Transverse colon (tissue), 4 donors: ENCODE results near the gene TRIP11. TPM values are rescaled to one million over a fixed set of nuclear protein-coding genes. Genes with fewer than 3 reads are reported as not detected.

ENCODE experiments used
- DNase-seq: peaks from one replicate; pipeline ENCODE4 v3.0.0-alpha.2; 2019
- H3K27ac ChIP-seq, 4 donors: fragments of 200-600 bp; sonication (generic); 2 replicates each; pipeline ENCODE4 v1.5.1; 2016 to 2018; ENCODE audit warnings: inconsistent platforms in 4 of 4
- H3K27me3 ChIP-seq: fragments of 200-600 bp; sonication (generic); 2 replicates; pipeline ENCODE4 v1.5.1; 2017; ENCODE audit warnings: inconsistent platforms
- H3K36me3 ChIP-seq, 4 donors: fragments of 200-600 bp; sonication (generic); 2 replicates each; pipeline ENCODE4 v1.5.1; 2017 to 2019; ENCODE audit warnings: inconsistent platforms in 4 of 4
- H3K4me1 ChIP-seq, 4 donors: fragments of 200-600 bp; sonication (generic); 2 replicates each; pipeline ENCODE4 v1.5.1; 2017 to 2020; ENCODE audit warnings: inconsistent platforms in 4 of 4
- H3K4me3 ChIP-seq, 4 donors: fragments of 200-600 bp; sonication (generic); 1 replicate in 1 of 4; 2 replicates in 3 of 4; pipeline versions ENCODE4 v1.5.1 to v1.6.1; 2017 to 2019; ENCODE audit warnings: inconsistent platforms in 4 of 4
- H3K9me3 ChIP-seq, 2 donors: fragments of 200-600 bp; sonication (generic); 2 replicates each; pipeline ENCODE4 v1.5.1; 2017 to 2019; ENCODE audit warnings: inconsistent platforms in 2 of 2
- CTCF ChIP-seq, 5 experiments: fragments of 200-600 bp in 3 of 5; fragments of 450-650 bp in 2 of 5; sonication (generic) in 3 of 5; IDR thresholded peaks; 1 replicate in 2 of 5; 2 replicates in 3 of 5; pipeline ENCODE4 v1.5.1; 2016 to 2017; ENCODE audit warnings: antibody characterized with exemption in 5 of 5, inconsistent platforms in 3 of 5, mild to moderate bottlenecking in 2 of 5, moderate library complexity in 1 of 5
- EP300 ChIP-seq: sonication (generic); formaldehyde crosslinking; IDR thresholded peaks from one replicate; pipeline ENCODE4 v1.6.1; 2017; ENCODE audit warnings: antibody characterized with exemption, low read depth
- POLR2A ChIP-seq: fragments of 450-650 bp; IDR thresholded peaks from one replicate; pipeline ENCODE4 v1.6.1; 2016; ENCODE audit warnings: antibody characterized with exemption, mild to moderate bottlenecking, moderate library complexity
- POLR2AphosphoS5 ChIP-seq, 3 donors: sonication (generic); formaldehyde crosslinking; IDR thresholded peaks; one replicate each; pipeline ENCODE4 v1.6.1; 2016; ENCODE audit warnings: antibody characterized with exemption in 3 of 3
- WGBS, 2 donors: methylation state at CpG; one replicate each; pipeline ENCODE4 v1.1.5; 2018; ENCODE audit warnings: low coverage in 1 of 2; 5-methylcytosine and 5-hydroxymethylcytosine counted together
- in situ Hi-C, 4 donors: fragments of 200-750 bp; cut with MboI; loops; one replicate each; pipeline versions ENCODE4 v1.15.0 to v1.15.1; 2017; ENCODE audit warnings: low sequenced_read_pairs in 3 of 4, low pct_ligation_motif_present in 1 of 4, low pct_unique_long_range_greater_than_20kb in 1 of 4
- intact Hi-C: fragments of 100-400 bp; cut with DNase I; formaldehyde crosslinking; loops from one replicate; pipeline ENCODE4 v1.15.1; 2023; ENCODE audit warnings: low total_unique reads
- total RNA-seq, 4 donors: library from RNA; depleted of rRNA; stranded (reverse); fragments of >200 nt; gene quantifications; one replicate each; pipeline ENCODE4 v1.1.0, GENCODE V29; 2016

TRIP11 gene
- total RNA-seq, 4 donors from 2014 or later, result 14.2 to 45.6 (median 34.1) TPM

GRCh38 chr14:91920526-91920925 lies 119.3 kb downstream of the TRIP11 start:
- in situ Hi-C loops (loop anchor here in 1 of 4 donors (25.0 kb wide), 1 partner anchor 258 kb away; no protein-coding TSS in a partner anchor), intact Hi-C loops (no loop called here)
- 77% methylated on average over 3 of the region's 3 CpGs; no CpG with 5 or more reads in 1 of the 2 donors for WGBS, 2 donors
- Histone ChIP-seq H3K4me3 (no peak overlapping the region), H3K9me3 (no peaks in the 10 kb centered on the region), H3K27me3 (no peaks in the 10 kb centered on the region), H3K4me1 (peaks cover 0 to 14% (median 2%) of the 10 kb centered on the region in 4 donors), H3K36me3 (no peaks in the 10 kb centered on the region), H3K27ac (no peak overlapping the region)
- TF ChIP-seq POLR2A, result no peak
- TF ChIP-seq EP300, result no peak
- no peak for TF ChIP-seq POLR2AphosphoS5 (IDR thresholded peaks at IDR 0.05)
- TF ChIP-seq CTCF (IDR thresholded peaks at IDR 0.05), result no peak
- DNase-seq, result no peak

- peaks cover 0 to 14% (median 2%) of the 10 kb centered on the region in 4 donors for H3K4me1 ChIP-seq
- in situ Hi-C loops (loop anchor here in 3 of 4 donors (10.0 to 25.0 kb wide), 2 partner anchors 258 to 265 kb away; no protein-coding TSS in a partner anchor), intact Hi-C loops (loop anchor here (10.0 kb wide), 1 partner anchor 265 kb away; no protein-coding TSS in a partner anchor)
- H3K27me3 ChIP-seq, result no peaks in the 10 kb centered on the region
- no peak overlapping the region for H3K4me3 ChIP-seq
- H3K9me3 ChIP-seq, result no peaks in the 10 kb centered on the region
- no peaks in the 10 kb centered on the region for H3K36me3 ChIP-seq
- peak overlapping the region in 3 of 4 donors; percentile 12 to 51 (median 45) for H3K27ac ChIP-seq
- TF ChIP-seq EP300, result no peak
- TF ChIP-seq CTCF (IDR thresholded peaks at IDR 0.05), result no peak
- TF ChIP-seq POLR2AphosphoS5 (IDR thresholded peaks at IDR 0.05), result no peak
- TF ChIP-seq POLR2A, result no peak
- no peak for DNase-seq
- 26 to 58% methylated on average over 3 to 4 of the region's 4 CpGs for WGBS, 2 donors
Observed at GRCh38 chr14:91919814-91920213, 120.0 kb downstream of the TRIP11 start.

- Histone ChIP-seq H3K4me3 (no peak overlapping the region), H3K9me3 (no peaks in the 10 kb centered on the region), H3K4me1 (peaks cover 0 to 14% (median 2%) of the 10 kb centered on the region in 4 donors), H3K27me3 (no peaks in the 10 kb centered on the region), H3K36me3 (no peaks in the 10 kb centered on the region), H3K27ac (peak overlapping the region; percentile 45 to 69 (median 50))
- DNase-seq, result no peak
- TF ChIP-seq POLR2AphosphoS5 (IDR thresholded peaks at IDR 0.05) (peak in 1 of 3 donors; percentile 17), POLR2A (no peak), CTCF (IDR thresholded peaks at IDR 0.05) (no peak), EP300 (no peak)
- WGBS, 2 donors, result 74 to 76% methylated on average over 4 to 5 of the region's 5 CpGs
- in situ Hi-C loops, result loop anchor here in 3 of 4 donors (10.0 to 25.0 kb wide), 2 partner anchors 256 to 264 kb away; no protein-coding TSS in a partner anchor
- intact Hi-C loops, result loop anchor here (10.0 kb wide), 1 partner anchor 264 kb away; no protein-coding TSS in a partner anchor
Observed at GRCh38 chr14:91918186-91918883, 121.5 kb downstream of the TRIP11 start.

Other genes with a start within 250 kb of the TRIP11 start
- gene TC2N, start 172.5 kb downstream of the TRIP11 start, total RNA-seq, result 10 to 100 TPM; 36.0 to 85.4 (median 53.7) TPM
- gene FBLN5, start 92.4 kb downstream of the TRIP11 start, total RNA-seq, result 100 to 1,000 TPM in 1 of 4 donors, 10 to 100 TPM in 3; 14.6 to 120 (median 38.7) TPM
- 10 to 100 TPM; 17.1 to 35.6 (median 25.9) TPM for gene ATXN3, start 66.5 kb upstream of the TRIP11 start, total RNA-seq
- gene NDUFB1, start 81.6 kb upstream of the TRIP11 start, total RNA-seq, result 100 to 1,000 TPM in 2 of 4 donors, 10 to 100 TPM in 2; 31.4 to 434 (median 161) TPM
- gene CPSF2, start 81.9 kb upstream of the TRIP11 start, total RNA-seq, result 10 to 100 TPM in 2 of 4 donors, 1 to 10 TPM in 2; 4.5 to 25.9 (median 17.0) TPM